Parathyroid adenoma (tissue), 2 donors: ENCODE measurements around the gene LRP1B.

Experiments used
- H2AFZ ChIP-seq: fragments of 300-600 bp; sonication (generic); one replicate; pipeline ENCODE4 v1.7.0; 2017; ENCODE audit warnings: antibody characterized with exemption, mild to moderate bottlenecking
- H3K27ac ChIP-seq: fragments of 300-600 bp; sonication (generic); one replicate; pipeline ENCODE4 v1.7.0; 2017
- H3K27me3 ChIP-seq: fragments of 300-600 bp; sonication (generic); one replicate; pipeline ENCODE4 v1.7.0; 2017; ENCODE audit warnings: low read length; ENCODE audit not compliant: control insufficient read depth, insufficient read depth
- H3K36me3 ChIP-seq: fragments of 300-600 bp; sonication (generic); one replicate; pipeline ENCODE4 v1.7.0; 2017; ENCODE audit warnings: low read length; ENCODE audit not compliant: control insufficient read depth, insufficient read depth
- H3K4me1 ChIP-seq: fragments of 300-600 bp; sonication (generic); one replicate; pipeline ENCODE4 v1.7.0; 2017; ENCODE audit warnings: control low read depth
- H3K4me2 ChIP-seq: fragments of 300-600 bp; sonication (generic); one replicate; pipeline ENCODE4 v1.7.0; 2017; ENCODE audit warnings: low read length
- H3K4me3 ChIP-seq: fragments of 300-600 bp; sonication (generic); one replicate; pipeline ENCODE4 v1.7.0; 2017; ENCODE audit warnings: low read depth, low read length
- H3K79me2 ChIP-seq: fragments of 300-600 bp; sonication (generic); one replicate; pipeline ENCODE4 v1.7.0; 2017; ENCODE audit warnings: control low read depth
- H3K9ac ChIP-seq: fragments of 300-600 bp; sonication (generic); one replicate; pipeline ENCODE4 v1.7.0; 2017; ENCODE audit warnings: mild to moderate bottlenecking
- H3K9me3 ChIP-seq: fragments of 300-600 bp; sonication (generic); one replicate; pipeline ENCODE4 v1.7.0; 2017; ENCODE audit warnings: low read length; ENCODE audit not compliant: control insufficient read depth
- CTCF ChIP-seq: fragments of 300-600 bp; sonication (generic); IDR thresholded peaks from one replicate; pipeline ENCODE4 v1.7.0; 2017; ENCODE audit warnings: antibody characterized with exemption, mild to moderate bottlenecking
- donor health status: primary hyperparathyroidism.

Gene LRP1B

GRCh38 chr2:142041105-142041504 is 89.7 kb downstream of the LRP1B start:
- Histone ChIP-seq H3K79me2 (no peaks in the 10 kb centered on the region), H2AFZ (no peak overlapping the region), H3K4me1 (no peaks in the 10 kb centered on the region), H3K36me3 (no peaks in the 10 kb centered on the region), H3K9me3 (no peaks in the 10 kb centered on the region), H3K4me3 (no peak overlapping the region), H3K4me2 (no peak overlapping the region), H3K27me3 (no peaks in the 10 kb centered on the region), H3K27ac (no peak overlapping the region), H3K9ac (no peak overlapping the region)
- TF ChIP-seq CTCF: no peak

GRCh38 chr2:142040556-142040955 is 90.3 kb downstream of the LRP1B start:
- no peak for TF ChIP-seq CTCF

GRCh38 chr2:142038826-142039225 is 92.0 kb downstream of the LRP1B start:
- no peak for TF ChIP-seq CTCF
- Histone ChIP-seq H3K79me2 (no peaks in the 10 kb centered on the region), H3K36me3 (no peaks in the 10 kb centered on the region)

More at GRCh38 chr2:142040556-142040955, 90.3 kb downstream of the LRP1B start:
- H3K4me3 ChIP-seq: no peak overlapping the region
- no peak overlapping the region for H2AFZ ChIP-seq
- no peaks in the 10 kb centered on the region for H3K9me3 ChIP-seq
- H3K36me3 ChIP-seq: no peaks in the 10 kb centered on the region
- no peaks in the 10 kb centered on the region for H3K27me3 ChIP-seq
- H3K4me2 ChIP-seq: no peak overlapping the region
- no peak overlapping the region for H3K9ac ChIP-seq
- H3K79me2 ChIP-seq: no peaks in the 10 kb centered on the region
- no peak overlapping the region for H3K27ac ChIP-seq
- no peaks in the 10 kb centered on the region for H3K4me1 ChIP-seq

DNA sequence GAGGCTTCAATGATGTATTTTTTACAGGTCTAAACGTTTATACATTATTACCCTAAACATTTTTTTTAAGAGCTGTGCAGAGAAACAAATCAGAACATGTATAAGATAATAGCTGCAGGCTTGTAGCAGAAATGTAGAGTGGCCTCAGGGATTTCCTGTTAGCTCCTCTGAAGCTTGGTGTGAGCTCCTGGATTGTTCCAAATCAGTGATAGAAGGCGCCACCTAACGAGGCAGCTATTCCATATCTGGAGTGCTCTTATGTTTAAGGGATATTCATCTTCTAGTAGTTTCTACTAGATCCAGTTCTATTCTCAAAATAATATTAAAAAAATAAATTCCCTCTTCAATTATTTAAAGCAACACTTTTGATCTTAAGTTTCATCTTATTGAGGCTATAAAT is 93.1 kb downstream of the LRP1B start:
- no peak overlapping the region for H3K4me2 ChIP-seq
- no peak overlapping the region for H3K9ac ChIP-seq
- no peaks in the 10 kb centered on the region for H3K9me3 ChIP-seq
- H3K79me2 ChIP-seq: no peaks in the 10 kb centered on the region
- no peaks in the 10 kb centered on the region for H3K4me1 ChIP-seq
- no peak overlapping the region for H3K27ac ChIP-seq
- H2AFZ ChIP-seq: no peak overlapping the region
- H3K27me3 ChIP-seq: no peaks in the 10 kb centered on the region
- H3K4me3 ChIP-seq: no peak overlapping the region
- TF ChIP-seq CTCF: no peak
- no peaks in the 10 kb centered on the region for H3K36me3 ChIP-seq

More at GRCh38 chr2:142038826-142039225, 92.0 kb downstream of the LRP1B start:
- H3K9ac ChIP-seq: no peak overlapping the region
- H3K9me3 ChIP-seq: no peaks in the 10 kb centered on the region
- no peak overlapping the region for H3K4me2 ChIP-seq
- no peak overlapping the region for H3K27ac ChIP-seq
- no peaks in the 10 kb centered on the region for H3K4me1 ChIP-seq
- no peaks in the 10 kb centered on the region for H3K27me3 ChIP-seq
- no peak overlapping the region for H2AFZ ChIP-seq
- no peak overlapping the region for H3K4me3 ChIP-seq

GRCh38 chr2:142037066-142037465 is 93.8 kb downstream of the LRP1B start:
- no peaks in the 10 kb centered on the region for H3K4me1 ChIP-seq
- H2AFZ ChIP-seq: no peak overlapping the region
- no peaks in the 10 kb centered on the region for H3K79me2 ChIP-seq
- TF ChIP-seq CTCF: no peak
- H3K9ac ChIP-seq: no peak overlapping the region
- H3K4me2 ChIP-seq: no peak overlapping the region
- no peak overlapping the region for H3K4me3 ChIP-seq
- no peaks in the 10 kb centered on the region for H3K9me3 ChIP-seq
- no peaks in the 10 kb centered on the region for H3K27me3 ChIP-seq
- H3K27ac ChIP-seq: no peak overlapping the region
- no peaks in the 10 kb centered on the region for H3K36me3 ChIP-seq
